Measurements from ENCODE around the gene ZNF410.
"Not testable (repeated sequence)": the region's sequence is repeated elsewhere in the genome, so short reads cannot be mapped to it uniquely, and the experiment has no call there.

The ZNF410 gene, protein sequence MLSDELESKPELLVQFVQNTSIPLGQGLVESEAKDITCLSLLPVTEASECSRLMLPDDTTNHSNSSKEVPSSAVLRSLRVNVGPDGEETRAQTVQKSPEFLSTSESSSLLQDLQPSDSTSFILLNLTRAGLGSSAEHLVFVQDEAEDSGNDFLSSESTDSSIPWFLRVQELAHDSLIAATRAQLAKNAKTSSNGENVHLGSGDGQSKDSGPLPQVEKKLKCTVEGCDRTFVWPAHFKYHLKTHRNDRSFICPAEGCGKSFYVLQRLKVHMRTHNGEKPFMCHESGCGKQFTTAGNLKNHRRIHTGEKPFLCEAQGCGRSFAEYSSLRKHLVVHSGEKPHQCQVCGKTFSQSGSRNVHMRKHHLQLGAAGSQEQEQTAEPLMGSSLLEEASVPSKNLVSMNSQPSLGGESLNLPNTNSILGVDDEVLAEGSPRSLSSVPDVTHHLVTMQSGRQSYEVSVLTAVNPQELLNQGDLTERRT

DNA sequence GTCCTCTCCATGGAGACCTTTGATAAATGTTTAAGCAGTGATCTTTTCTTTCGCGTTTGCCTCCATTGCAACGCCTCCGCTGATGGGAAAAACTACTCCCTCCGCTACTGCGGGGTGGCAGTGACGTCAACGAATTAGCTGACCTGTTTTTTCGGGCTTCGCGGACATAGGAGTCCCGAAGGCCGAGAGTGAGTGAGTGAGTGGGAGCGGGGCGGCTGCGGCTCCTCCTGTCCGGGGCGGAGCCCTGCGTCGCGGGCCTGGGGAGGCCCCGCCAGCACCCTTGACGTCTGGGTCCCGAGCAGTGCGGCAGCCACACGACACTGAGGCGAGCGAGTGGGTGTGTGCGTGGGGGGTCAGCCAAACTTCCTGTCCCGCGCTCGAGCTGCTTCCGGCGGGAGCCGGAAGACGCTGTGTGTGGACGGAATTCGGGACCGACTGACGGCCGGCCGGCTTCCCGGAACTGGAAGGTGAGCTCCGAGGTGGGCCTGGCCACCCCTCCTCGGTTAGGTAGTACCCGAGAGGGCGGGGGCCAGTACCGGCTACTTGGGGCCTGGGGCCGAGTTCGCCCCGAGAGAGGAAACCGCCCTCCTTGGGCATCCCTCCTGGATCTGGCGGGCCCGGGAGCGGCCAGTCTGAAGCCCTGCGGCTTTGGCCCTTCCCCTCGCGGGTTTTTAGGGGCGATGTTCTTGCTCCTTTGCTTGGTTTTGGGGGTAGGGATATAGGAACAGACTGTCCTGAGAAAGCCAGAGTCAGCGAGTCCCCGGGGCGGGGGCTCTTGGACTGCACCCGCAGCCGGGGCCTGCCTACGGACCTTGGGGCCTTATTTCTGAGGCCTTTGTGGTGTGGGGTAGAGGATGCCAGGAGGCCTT is at the start of gene ZNF410:
Gene ZNF410 (plus strand): TSS at position 411 of the 869 bp plus-strand sequence. CDS start 5,317 bp downstream, outside the sequence.
- Histone ChIP-seq H3K36me3 (ENCODE audit: control insufficient read depth, low read depth, low read length) (no peaks in the 10 kb centered on the region), H3K4me3 (ENCODE audit: low read length) (peak within 1 kb of the TSS; percentile 97), H3K27me3 (ENCODE audit: control insufficient read depth, insufficient read depth, low read length) (no peaks in the 10 kb centered on the region), H3K9me3 (ENCODE audit: control insufficient read depth, low read depth, low read length) (no peaks in the 10 kb centered on the region), H3K4me1 (ENCODE audit: control insufficient read depth, low read depth, low read length) (peaks cover 4% of the 10 kb centered on the region), H3K9ac (ENCODE audit: low read length) (peak within 1 kb of the TSS; percentile 85), H3K27ac (ENCODE audit: low read length) (peak within 1 kb of the TSS; percentile 81)

DNA sequence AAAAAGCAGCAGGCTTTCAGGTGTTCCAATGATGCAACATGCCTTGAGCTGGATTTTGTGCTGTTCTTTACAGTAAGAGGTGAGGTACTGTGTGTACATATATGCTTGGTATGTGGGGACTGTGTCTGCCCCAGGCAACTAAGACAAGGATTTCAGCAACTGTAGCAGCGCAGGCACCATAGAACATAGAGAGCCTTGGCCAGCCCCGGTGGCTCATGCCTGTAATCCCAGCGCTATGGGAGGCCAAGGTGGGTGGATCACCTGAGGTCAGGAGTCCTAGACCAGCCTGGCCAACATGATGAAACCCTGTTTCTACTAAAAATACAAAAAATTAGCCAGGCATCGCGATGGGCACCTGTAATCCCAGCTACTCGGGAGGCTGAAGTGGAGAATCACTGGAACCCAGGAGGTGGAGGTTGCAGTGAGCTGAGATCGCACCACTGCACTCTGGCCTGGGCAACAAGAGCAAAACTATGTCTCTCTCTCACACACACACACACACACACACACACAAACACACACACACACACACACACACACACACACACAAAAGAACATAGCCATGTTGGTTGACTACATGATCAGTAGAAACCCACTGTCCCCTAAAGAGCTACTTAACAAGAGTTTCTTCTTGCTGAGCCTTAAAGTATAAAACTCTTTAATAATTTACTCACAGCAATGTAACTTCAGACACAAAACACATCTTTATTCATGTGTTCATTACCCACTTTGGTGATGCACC is 48.2 kb upstream of the ZNF410 start:
- H3K36me3 ChIP-seq (ENCODE audit: control insufficient read depth, low read depth, low read length); H3K27me3 ChIP-seq (ENCODE audit: control insufficient read depth, insufficient read depth, low read length); H3K27ac ChIP-seq (ENCODE audit: low read length); H3K9me3 ChIP-seq (ENCODE audit: control insufficient read depth, low read depth, low read length); H3K9ac ChIP-seq (ENCODE audit: low read length); H3K4me3 ChIP-seq (ENCODE audit: low read length): not testable (repeated sequence)
- H3K4me1 ChIP-seq (ENCODE audit: control insufficient read depth, low read depth, low read length): peaks cover 11% of the 10 kb centered on the region

DNA sequence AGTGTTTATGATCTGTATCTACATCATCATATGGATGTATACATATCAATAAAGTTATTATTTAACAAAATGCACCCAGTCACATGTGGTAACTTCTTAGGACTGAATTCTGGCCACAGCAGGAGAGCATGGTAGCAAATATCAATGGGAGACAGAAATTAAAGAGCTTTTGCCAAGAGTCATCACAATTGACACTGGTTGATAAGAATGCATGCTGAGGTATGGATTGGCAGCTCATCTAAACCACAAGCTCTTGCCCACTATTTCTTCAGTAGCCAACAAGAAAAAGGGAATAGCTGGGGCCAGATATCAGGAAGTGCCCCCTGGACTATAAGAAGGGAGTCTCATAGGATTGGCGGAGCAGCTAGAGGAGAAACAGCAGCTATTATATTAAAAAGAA is 44.5 kb upstream of the ZNF410 start:
- no peak overlapping the region for H3K9ac ChIP-seq (ENCODE audit: low read length)
- no peaks in the 10 kb centered on the region for H3K36me3 ChIP-seq (ENCODE audit: control insufficient read depth, low read depth, low read length)
- no peaks in the 10 kb centered on the region for H3K4me1 ChIP-seq (ENCODE audit: control insufficient read depth, low read depth, low read length)
- no peaks in the 10 kb centered on the region for H3K9me3 ChIP-seq (ENCODE audit: control insufficient read depth, low read depth, low read length)
- no peak overlapping the region for H3K27ac ChIP-seq (ENCODE audit: low read length)
- no peaks in the 10 kb centered on the region for H3K27me3 ChIP-seq (ENCODE audit: control insufficient read depth, insufficient read depth, low read length)
- H3K4me3 ChIP-seq (ENCODE audit: low read length): no peak overlapping the region

DNA sequence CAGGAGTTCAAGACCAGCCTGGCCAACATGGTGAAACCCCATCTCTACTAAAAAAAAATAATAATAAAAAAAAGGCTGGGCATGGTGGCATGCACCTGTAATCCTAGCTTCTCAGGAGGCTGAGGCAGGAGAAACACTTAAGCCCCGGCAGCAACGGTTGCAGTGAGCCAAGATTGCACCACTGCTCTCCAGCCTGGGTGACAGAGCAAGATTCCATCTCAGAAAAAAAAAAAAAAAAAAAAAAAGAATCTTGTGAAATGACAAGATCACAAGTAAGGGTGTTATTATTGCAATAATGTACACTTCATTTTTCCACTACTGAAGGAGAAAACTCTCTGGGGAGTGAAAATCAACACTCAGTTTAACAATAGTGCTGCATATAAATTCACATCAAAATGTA is 43.8 kb upstream of the ZNF410 start:
- no peaks in the 10 kb centered on the region for H3K4me1 ChIP-seq (ENCODE audit: control insufficient read depth, low read depth, low read length)
- H3K9ac ChIP-seq (ENCODE audit: low read length): no peak overlapping the region
- H3K27ac ChIP-seq (ENCODE audit: low read length): no peak overlapping the region
- H3K9me3 ChIP-seq (ENCODE audit: control insufficient read depth, low read depth, low read length): no peaks in the 10 kb centered on the region
- no peaks in the 10 kb centered on the region for H3K36me3 ChIP-seq (ENCODE audit: control insufficient read depth, low read depth, low read length)
- H3K27me3 ChIP-seq (ENCODE audit: control insufficient read depth, insufficient read depth, low read length): no peaks in the 10 kb centered on the region
- no peak overlapping the region for H3K4me3 ChIP-seq (ENCODE audit: low read length)

DNA sequence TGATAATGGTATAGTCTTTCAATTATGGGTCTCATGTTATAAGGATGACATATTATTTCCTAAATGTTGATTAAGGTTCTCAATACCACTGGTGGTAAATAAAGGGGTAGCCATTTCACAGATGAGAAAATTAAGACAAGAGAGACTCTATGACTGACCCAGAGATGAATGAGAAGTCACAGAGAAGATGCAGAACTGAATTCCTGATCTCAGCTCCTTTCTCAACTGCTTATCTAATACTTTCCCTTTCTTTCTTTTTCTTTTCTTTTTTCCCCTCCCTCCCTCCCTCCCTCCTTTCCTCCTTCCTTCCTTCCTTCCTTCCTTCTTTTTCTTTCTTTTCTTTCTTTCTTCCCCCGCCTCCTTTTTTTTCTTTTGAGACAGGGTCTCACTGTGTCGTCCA is 43.4 kb upstream of the ZNF410 start:
- H3K9ac ChIP-seq (ENCODE audit: low read length): no peak overlapping the region
- H3K27ac ChIP-seq (ENCODE audit: low read length): no peak overlapping the region
- H3K36me3 ChIP-seq (ENCODE audit: control insufficient read depth, low read depth, low read length): no peaks in the 10 kb centered on the region
- H3K27me3 ChIP-seq (ENCODE audit: control insufficient read depth, insufficient read depth, low read length): no peaks in the 10 kb centered on the region
- H3K4me3 ChIP-seq (ENCODE audit: low read length): no peak overlapping the region
- no peaks in the 10 kb centered on the region for H3K9me3 ChIP-seq (ENCODE audit: control insufficient read depth, low read depth, low read length)
- no peaks in the 10 kb centered on the region for H3K4me1 ChIP-seq (ENCODE audit: control insufficient read depth, low read depth, low read length)

DNA sequence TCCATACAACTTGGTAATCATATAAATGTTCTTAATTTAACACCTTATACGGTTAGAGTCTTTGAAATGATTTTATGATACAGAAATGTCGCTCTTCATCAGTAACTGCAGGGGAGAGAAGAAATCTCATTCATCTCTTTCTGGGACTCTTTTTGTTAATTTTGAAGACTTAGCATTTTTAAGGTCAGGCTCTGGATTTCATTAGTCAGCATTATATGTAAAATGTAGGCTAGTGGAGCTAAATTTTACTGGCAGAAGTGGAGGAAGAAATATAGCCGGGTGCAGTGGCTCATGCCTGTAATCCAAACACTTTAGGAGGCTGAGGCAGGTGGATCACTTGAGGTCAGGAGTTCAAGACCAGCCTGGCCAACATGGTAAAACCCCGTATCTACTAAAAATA is 39.7 kb upstream of the ZNF410 start:
- Histone ChIP-seq H3K4me3 (ENCODE audit: low read length) (no peak overlapping the region), H3K9me3 (ENCODE audit: control insufficient read depth, low read depth, low read length) (no peaks in the 10 kb centered on the region), H3K4me1 (ENCODE audit: control insufficient read depth, low read depth, low read length) (peaks cover 7% of the 10 kb centered on the region), H3K9ac (ENCODE audit: low read length) (no peak overlapping the region), H3K27me3 (ENCODE audit: control insufficient read depth, insufficient read depth, low read length) (no peaks in the 10 kb centered on the region), H3K36me3 (ENCODE audit: control insufficient read depth, low read depth, low read length) (no peaks in the 10 kb centered on the region), H3K27ac (ENCODE audit: low read length) (no peak overlapping the region)

- H3K4me1 ChIP-seq (ENCODE audit: control insufficient read depth, low read depth, low read length): peaks cover 7% of the 10 kb centered on the region
- no peaks in the 10 kb centered on the region for H3K36me3 ChIP-seq (ENCODE audit: control insufficient read depth, low read depth, low read length)
- no peaks in the 10 kb centered on the region for H3K9me3 ChIP-seq (ENCODE audit: control insufficient read depth, low read depth, low read length)
- H3K27ac ChIP-seq (ENCODE audit: low read length): peak overlapping the region; percentile 51
- H3K9ac ChIP-seq (ENCODE audit: low read length): peak overlapping the region; percentile 93
- no peaks in the 10 kb centered on the region for H3K27me3 ChIP-seq (ENCODE audit: control insufficient read depth, insufficient read depth, low read length)
- H3K4me3 ChIP-seq (ENCODE audit: low read length): peak overlapping the region; percentile 80
These were observed 35.7 kb upstream of the ZNF410 start for GRCh38 chr14:73851000-73851399.

GRCh38 chr14:73851567-73852382 is 34.9 kb upstream of the ZNF410 start, which contains the start of gene PTGR2:
Gene PTGR2 (plus strand): TSS chr14:73851831. CDS start chr14:73858863, 7,032 bp downstream.
- peak within 1 kb of the TSS; percentile 80 for H3K4me3 ChIP-seq (ENCODE audit: low read length)
- peaks cover 7% of the 10 kb centered on the region for H3K4me1 ChIP-seq (ENCODE audit: control insufficient read depth, low read depth, low read length)
- H3K36me3 ChIP-seq (ENCODE audit: control insufficient read depth, low read depth, low read length): no peaks in the 10 kb centered on the region
- no peaks in the 10 kb centered on the region for H3K9me3 ChIP-seq (ENCODE audit: control insufficient read depth, low read depth, low read length)
- peak within 1 kb of the TSS; percentile 93 for H3K9ac ChIP-seq (ENCODE audit: low read length)
- H3K27me3 ChIP-seq (ENCODE audit: control insufficient read depth, insufficient read depth, low read length): no peaks in the 10 kb centered on the region
- H3K27ac ChIP-seq (ENCODE audit: low read length): peak within 1 kb of the TSS; percentile 87

- Histone ChIP-seq H3K36me3 (ENCODE audit: control insufficient read depth, low read depth, low read length) (peaks cover 6% of the 10 kb centered on the region), H3K9me3 (ENCODE audit: control insufficient read depth, low read depth, low read length) (no peaks in the 10 kb centered on the region), H3K9ac (ENCODE audit: low read length) (no peak overlapping the region), H3K27me3 (ENCODE audit: control insufficient read depth, insufficient read depth, low read length) (no peaks in the 10 kb centered on the region), H3K27ac (ENCODE audit: low read length) (no peak overlapping the region), H3K4me3 (ENCODE audit: low read length) (no peak overlapping the region), H3K4me1 (ENCODE audit: control insufficient read depth, low read depth, low read length) (no peaks in the 10 kb centered on the region)
These were observed 27.5 kb upstream of the ZNF410 start for GRCh38 chr14:73859145-73859544.

GRCh38 chr14:73861073-73861472 is 25.6 kb upstream of the ZNF410 start:
- Histone ChIP-seq H3K36me3 (ENCODE audit: control insufficient read depth, low read depth, low read length) (peaks cover 15% of the 10 kb centered on the region), H3K27me3 (ENCODE audit: control insufficient read depth, insufficient read depth, low read length) (no peaks in the 10 kb centered on the region), H3K27ac (ENCODE audit: low read length) (no peak overlapping the region), H3K9ac (ENCODE audit: low read length) (no peak overlapping the region), H3K4me1 (ENCODE audit: control insufficient read depth, low read depth, low read length) (no peaks in the 10 kb centered on the region), H3K9me3 (ENCODE audit: control insufficient read depth, low read depth, low read length) (no peaks in the 10 kb centered on the region), H3K4me3 (ENCODE audit: low read length) (no peak overlapping the region)
